Measurements from ENCODE around the gene RASSF1.

GRCh38 chr3:50316657-50317242 is 23.9 kb downstream of the RASSF1 start:
- TF ChIP-seq ZNF384 (IDR thresholded peaks at IDR 0.05): no peak
- no peak for TF ChIP-seq CTBP1 (IDR thresholded peaks at IDR 0.05; ENCODE audit: borderline replicate concordance)
- TF ChIP-seq FOXM1 (IDR thresholded peaks at IDR 0.05; ENCODE audit: borderline replicate concordance): no peak
- no peak for TF ChIP-seq FOXK2 (IDR thresholded peaks at IDR 0.05)
- TF ChIP-seq ARNT (IDR thresholded peaks at IDR 0.05): no peak
- no peak for TF ChIP-seq SP1 (IDR thresholded peaks at IDR 0.05)

Measured in HEK293T (cell line).